IMR-90 (cell line): ENCODE results near the gene SLC35F3.

Source experiments
- BHLHE40 ChIP-seq: fragments of 150-350 bp; IDR thresholded peaks from 2 replicates; pipeline ENCODE4 v1.6.1; 2016; ENCODE audit warnings: mild to moderate bottlenecking, low read depth, low read length
- CEBPB ChIP-seq: IDR thresholded peaks from 2 replicates; pipeline ENCODE4 v1.6.1; 2012; ENCODE audit warnings: low read depth, low read length, improper control_type of control experiment
- CTCF ChIP-seq: conservative IDR thresholded peaks from 2 replicates; pipeline ENCODE4 v1.5.1; 2012; ENCODE audit warnings: mild to moderate bottlenecking, low read depth, low read length, improper control_type of control experiment
- ELK1 ChIP-seq: fragments of 150-350 bp; IDR thresholded peaks from 2 replicates; pipeline ENCODE4 v1.6.1; 2016; ENCODE audit warnings: low read depth, mild to moderate bottlenecking, low read length, moderate library complexity, borderline replicate concordance
- FOS ChIP-seq: fragments of 150-350 bp; IDR thresholded peaks from 2 replicates; pipeline ENCODE4 v1.6.1; 2016; ENCODE audit warnings: low read depth, low read length
- MAFK ChIP-seq: IDR thresholded peaks from 2 replicates; pipeline ENCODE4 v1.6.1; 2012; ENCODE audit warnings: low read depth, low read length, improper control_type of control experiment
- MXI1 ChIP-seq: IDR thresholded peaks from 2 replicates; pipeline ENCODE4 v1.6.1; 2012; ENCODE audit warnings: low read depth, mild to moderate bottlenecking, low read length, moderate library complexity, borderline replicate concordance
- NFE2L2 ChIP-seq: fragments of 150-350 bp; IDR thresholded peaks from 2 replicates; pipeline ENCODE4 v1.6.1; 2016; ENCODE audit warnings: low read depth, mild to moderate bottlenecking, low read length
- POLR2A ChIP-seq: IDR thresholded peaks from 2 replicates; pipeline ENCODE4 v1.6.1; 2012; ENCODE audit warnings: mild to moderate bottlenecking, low read depth, low read length
- RAD21 ChIP-seq: IDR thresholded peaks from 2 replicates; pipeline ENCODE4 v1.6.1; 2012; ENCODE audit warnings: low read length, improper control_type of control experiment
- RCOR1 ChIP-seq: IDR thresholded peaks from 2 replicates; pipeline ENCODE4 v1.6.1; 2012; ENCODE audit warnings: mild to moderate bottlenecking, low read length, improper control_type of control experiment; ENCODE audit not compliant: insufficient replicate concordance
- RFX5 ChIP-seq: IDR thresholded peaks from 2 replicates; pipeline ENCODE4 v1.8.0; 2012; ENCODE audit warnings: low read depth, mild to moderate bottlenecking, low read length, moderate library complexity
- SMC3 ChIP-seq: fragments of 150-350 bp; IDR thresholded peaks from 2 replicates; pipeline ENCODE4 v1.6.1; 2016; ENCODE audit warnings: low read depth, mild to moderate bottlenecking, antibody characterized with exemption, low read length, moderate library complexity
- USF2 ChIP-seq: fragments of 150-350 bp; IDR thresholded peaks from 2 replicates; pipeline ENCODE4 v1.6.1; 2017; ENCODE audit warnings: mild to moderate bottlenecking, antibody characterized with exemption, low read length, low read depth

- TF ChIP-seq BHLHE40 (no peak), POLR2A (no peak), CTCF (no peak), SMC3 (no peak), MXI1 (no peak), RAD21 (no peak), CEBPB (no peak), ELK1 (no peak), USF2 (no peak), RFX5 (no peak), NFE2L2 (no peak), MAFK (no peak), FOS (no peak), RCOR1 (no peak)
Measured at GRCh38 chr1:234188454-234188792, 283.9 kb downstream of the SLC35F3 start.
